GM12874 (cell line): ENCODE data around the gene TMEM184A.

Experiments
- TF ChIP-seq, protein P1 (sequence below): IDR thresholded peaks from 2 replicates; pipeline ENCODE4 v1.5.1; 2011; ENCODE audit warnings: low read depth, mild to moderate bottlenecking, control low read depth, low read length, moderate library complexity; ENCODE audit not compliant: insufficient read depth

TMEM184A gene

DNA sequence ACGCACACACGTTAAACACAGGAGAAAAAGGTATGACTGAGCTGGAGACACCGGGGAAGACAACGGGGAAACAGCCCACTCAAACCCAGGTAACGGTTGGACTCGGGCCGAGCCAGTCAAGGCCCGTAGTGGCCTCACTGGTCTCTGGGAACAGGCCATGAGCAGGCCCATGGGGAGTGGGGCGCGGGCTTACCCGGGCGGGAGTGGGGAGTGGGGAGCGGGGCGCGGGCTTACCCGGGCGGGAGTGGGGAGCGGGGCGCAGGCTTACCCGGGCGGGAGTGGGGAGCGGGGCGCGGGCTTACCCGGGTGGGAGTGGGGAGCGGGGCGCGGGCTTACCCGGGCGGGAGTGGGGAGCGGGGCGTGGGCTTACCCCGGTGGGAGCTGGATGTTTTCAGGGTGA is 63.4 kb downstream of the TMEM184A start:
- TF ChIP-seq, protein P1, sequence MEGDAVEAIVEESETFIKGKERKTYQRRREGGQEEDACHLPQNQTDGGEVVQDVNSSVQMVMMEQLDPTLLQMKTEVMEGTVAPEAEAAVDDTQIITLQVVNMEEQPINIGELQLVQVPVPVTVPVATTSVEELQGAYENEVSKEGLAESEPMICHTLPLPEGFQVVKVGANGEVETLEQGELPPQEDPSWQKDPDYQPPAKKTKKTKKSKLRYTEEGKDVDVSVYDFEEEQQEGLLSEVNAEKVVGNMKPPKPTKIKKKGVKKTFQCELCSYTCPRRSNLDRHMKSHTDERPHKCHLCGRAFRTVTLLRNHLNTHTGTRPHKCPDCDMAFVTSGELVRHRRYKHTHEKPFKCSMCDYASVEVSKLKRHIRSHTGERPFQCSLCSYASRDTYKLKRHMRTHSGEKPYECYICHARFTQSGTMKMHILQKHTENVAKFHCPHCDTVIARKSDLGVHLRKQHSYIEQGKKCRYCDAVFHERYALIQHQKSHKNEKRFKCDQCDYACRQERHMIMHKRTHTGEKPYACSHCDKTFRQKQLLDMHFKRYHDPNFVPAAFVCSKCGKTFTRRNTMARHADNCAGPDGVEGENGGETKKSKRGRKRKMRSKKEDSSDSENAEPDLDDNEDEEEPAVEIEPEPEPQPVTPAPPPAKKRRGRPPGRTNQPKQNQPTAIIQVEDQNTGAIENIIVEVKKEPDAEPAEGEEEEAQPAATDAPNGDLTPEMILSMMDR = no peak
